ENCODE results near the gene SLITRK2.

Gene SLITRK2

DNA sequence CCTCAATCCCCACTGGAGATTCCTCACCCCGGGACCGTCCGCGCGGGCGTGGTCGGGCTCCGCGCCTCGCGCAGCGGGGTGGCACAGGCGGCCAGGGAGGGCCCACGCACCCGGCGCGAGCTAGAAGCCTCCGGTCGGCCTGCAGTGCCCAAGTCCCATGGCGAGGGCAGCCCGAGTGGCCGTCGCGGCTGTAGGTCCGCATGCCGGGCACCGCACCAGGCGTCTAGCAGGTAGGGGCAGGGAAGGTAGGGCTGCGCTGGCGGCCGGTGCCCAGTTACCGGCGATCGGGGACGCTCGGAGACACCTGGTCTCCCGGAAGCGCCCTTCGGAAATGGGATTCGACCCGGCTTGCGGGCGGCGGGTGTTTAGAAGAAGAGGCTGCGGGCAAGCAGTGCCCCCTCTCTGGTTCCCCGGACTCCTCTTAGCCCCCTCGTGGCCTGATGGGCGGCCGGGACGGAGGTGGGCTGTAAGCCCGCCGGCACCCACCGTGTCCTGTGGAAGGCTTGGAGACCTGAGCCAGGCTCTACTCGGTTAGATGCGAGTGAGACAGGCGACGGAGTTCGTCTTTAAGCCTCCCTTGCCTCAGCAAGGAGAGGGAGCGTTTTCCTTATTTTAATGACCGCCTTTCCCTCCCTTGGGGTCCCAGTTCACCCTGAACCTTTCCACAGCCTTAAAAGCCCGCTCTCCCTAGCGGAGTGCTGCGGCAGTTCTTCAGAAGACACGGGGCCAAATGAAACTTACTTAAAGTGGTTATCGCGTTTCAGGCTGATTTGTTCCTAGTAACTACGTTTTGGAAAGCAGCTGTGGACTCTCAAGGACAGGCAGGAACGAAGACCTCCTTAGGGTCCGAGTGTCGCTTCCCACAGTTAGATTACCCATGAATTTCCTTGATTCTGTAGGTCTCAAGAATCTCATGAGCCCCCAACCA, 821 bp downstream of the SLITRK2 start:
- TF ChIP-seq CTCF (IDR thresholded peaks at IDR 0.05; ENCODE audit: low read depth, low read length, missing control alignments): no peak
- no peak for DNase-seq (ENCODE audit: extremely low read depth, low read depth)
- H3K4me3 ChIP-seq (replicated peaks; ENCODE audit: low read depth, low read length): no peak overlapping the region

- no peak for TF ChIP-seq CTCF (IDR thresholded peaks at IDR 0.05; ENCODE audit: low read depth, low read length, missing control alignments)
- H3K4me3 ChIP-seq (replicated peaks; ENCODE audit: low read depth, low read length): no peak overlapping the region
- DNase-seq (ENCODE audit: extremely low read depth, low read depth): no peak
Measured at GRCh38 chrX:145820825-145821224, 3.2 kb downstream of the SLITRK2 start.

- TF ChIP-seq CTCF (IDR thresholded peaks at IDR 0.05; ENCODE audit: low read depth, low read length, missing control alignments): no peak
- no peak for DNase-seq (ENCODE audit: extremely low read depth, low read depth)
- no peak overlapping the region for H3K4me3 ChIP-seq (replicated peaks; ENCODE audit: low read depth, low read length)
Measured at GRCh38 chrX:145821291-145821897, 3.8 kb downstream of the SLITRK2 start.

DNA sequence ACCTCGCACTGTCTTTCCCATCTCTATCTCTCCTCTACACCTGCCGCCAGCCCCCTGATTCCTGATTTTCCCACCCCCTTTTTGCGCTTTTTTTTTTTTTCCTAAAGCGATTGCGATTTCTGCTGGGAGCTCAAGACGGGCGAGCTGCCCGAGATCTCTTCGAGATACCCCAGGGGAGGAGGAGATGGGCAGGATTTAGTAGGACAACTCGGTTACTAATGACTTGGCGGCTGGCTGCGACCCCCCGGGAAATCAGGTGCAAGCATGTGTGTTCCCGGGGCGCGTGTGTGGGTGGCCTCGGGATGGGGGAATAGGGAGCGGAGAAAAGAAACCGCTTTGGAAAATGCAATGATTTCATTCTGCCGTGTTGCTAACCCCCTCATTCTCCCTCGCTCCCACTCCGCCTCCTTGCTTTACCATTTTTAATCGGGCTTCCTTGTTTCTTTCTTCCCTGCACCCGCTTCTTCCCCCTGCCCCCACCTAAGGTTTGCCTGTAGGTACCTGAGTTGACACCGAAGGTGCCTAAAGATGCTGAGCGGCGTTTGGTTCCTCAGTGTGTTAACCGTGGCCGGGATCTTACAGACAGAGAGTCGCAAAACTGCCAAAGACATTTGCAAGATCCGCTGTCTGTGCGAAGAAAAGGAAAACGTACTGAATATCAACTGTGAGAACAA, 4.4 kb downstream of the SLITRK2 start:
- no peak overlapping the region for H3K4me3 ChIP-seq (replicated peaks; ENCODE audit: low read depth, low read length)
- no peak for TF ChIP-seq CTCF (IDR thresholded peaks at IDR 0.05; ENCODE audit: low read depth, low read length, missing control alignments)
- DNase-seq (ENCODE audit: extremely low read depth, low read depth): no peak

- TF ChIP-seq CTCF (IDR thresholded peaks at IDR 0.05; ENCODE audit: low read depth, low read length, missing control alignments): no peak
Measured at GRCh38 chrX:145823132-145823531, 5.5 kb downstream of the SLITRK2 start.

DNA sequence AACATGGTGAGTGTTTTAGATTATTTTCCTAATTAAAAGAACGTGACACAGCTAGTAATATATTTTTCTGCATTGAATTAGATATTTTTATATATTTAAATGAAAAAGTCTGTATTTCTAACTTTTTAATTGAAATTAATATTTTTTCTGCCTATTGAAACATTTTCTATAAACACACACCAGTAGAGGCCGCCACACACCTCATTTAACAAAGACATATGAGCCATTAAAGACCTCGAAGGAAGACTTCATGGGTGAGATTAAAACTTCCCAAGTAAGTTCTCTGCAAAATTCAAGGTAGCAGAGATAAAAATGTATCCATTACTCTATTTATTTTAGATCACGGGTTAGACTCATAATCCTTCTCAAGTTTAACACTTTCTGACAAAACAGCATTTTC, 8.3 kb downstream of the SLITRK2 start:
- H3K4me3 ChIP-seq (replicated peaks; ENCODE audit: low read depth, low read length): no peak overlapping the region
- TF ChIP-seq CTCF (IDR thresholded peaks at IDR 0.05; ENCODE audit: low read depth, low read length, missing control alignments): no peak
- no peak for DNase-seq (ENCODE audit: extremely low read depth, low read depth)

More at GRCh38 chrX:145823132-145823531, 5.5 kb downstream of the SLITRK2 start:
- H3K4me3 ChIP-seq (replicated peaks; ENCODE audit: low read depth, low read length): no peak overlapping the region
- DNase-seq (ENCODE audit: extremely low read depth, low read depth): no peak
